Mucosa of descending colon (tissue), 3 donors: ENCODE data around the gene ACAD10. TPM values are rescaled to one million over a fixed set of nuclear protein-coding genes. Genes with fewer than 3 reads are reported as not detected.
A peak's percentile ranks its signal among the peaks of the same experiment; 100 is the strongest.

Experiments used
- ATAC-seq: fragments of 200-7000 bp; cut with Tn5 transposase; one replicate; pipeline ENCODE4 v1.9.1; 2020; ENCODE audit warnings: mild to moderate bottlenecking, moderate library complexity
- DNase-seq, 3 donors: peaks; one replicate each; pipeline ENCODE4 v3.0.0-alpha.2; 2020
- H3K36me3 ChIP-seq: fragments of 200-600 bp; one replicate; pipeline ENCODE4 v1.8.0; 2021; ENCODE audit warnings: low read depth, mild to moderate bottlenecking
- H3K4me1 ChIP-seq: fragments of 200-600 bp; one replicate; pipeline ENCODE4 v1.8.0; 2021; ENCODE audit warnings: low read depth, mild to moderate bottlenecking
- H3K4me3 ChIP-seq: fragments of 200-600 bp; one replicate; pipeline ENCODE4 v1.8.0; 2021; ENCODE audit warnings: mild to moderate bottlenecking
- H3K9me3 ChIP-seq: fragments of 200-600 bp; one replicate; pipeline ENCODE4 v1.8.0; 2021; ENCODE audit warnings: mild to moderate bottlenecking
- intact Hi-C, 2 donors: fragments of 100-400 bp; cut with DNase I in 1 of 2; cut with micrococcal nuclease in 1 of 2; formaldehyde crosslinking; loops; one replicate each; pipeline versions ENCODE4 v1.11.0 to v1.11.1; 2022; cut with DNase I, micrococcal nuclease
- total RNA-seq, 3 donors: library from RNA; stranded (reverse); fragmentation: NEBNext Ultra II Directional in 2 of 3; extraction: Animal tissue kit (Norgen Biotek cat#: 25700) in 2 of 3; gene quantifications; one replicate each; pipeline versions ENCODE4 v1.2.1 to v1.2.4, GENCODE V29; 2021 to 2023
- TF ChIP-seq, protein P1 (sequence below): fragments of 200-600 bp; IDR thresholded peaks from one replicate; pipeline ENCODE4 v1.8.0; 2022; ENCODE audit warnings: antibody characterized with exemption, mild to moderate bottlenecking
- donor health status: DM: no; HTN: no; CAD: no; lungs with moderate emphysema.
- donor health status: DM: no; HTN: no; CAD: no.
- donor health status: DM: no; HTN: yes; CAD: no.

The ACAD10 gene
- total RNA-seq, 3 donors from 2014 or later, result 36.5 to 55.8 (median 37.9) TPM

DNA sequence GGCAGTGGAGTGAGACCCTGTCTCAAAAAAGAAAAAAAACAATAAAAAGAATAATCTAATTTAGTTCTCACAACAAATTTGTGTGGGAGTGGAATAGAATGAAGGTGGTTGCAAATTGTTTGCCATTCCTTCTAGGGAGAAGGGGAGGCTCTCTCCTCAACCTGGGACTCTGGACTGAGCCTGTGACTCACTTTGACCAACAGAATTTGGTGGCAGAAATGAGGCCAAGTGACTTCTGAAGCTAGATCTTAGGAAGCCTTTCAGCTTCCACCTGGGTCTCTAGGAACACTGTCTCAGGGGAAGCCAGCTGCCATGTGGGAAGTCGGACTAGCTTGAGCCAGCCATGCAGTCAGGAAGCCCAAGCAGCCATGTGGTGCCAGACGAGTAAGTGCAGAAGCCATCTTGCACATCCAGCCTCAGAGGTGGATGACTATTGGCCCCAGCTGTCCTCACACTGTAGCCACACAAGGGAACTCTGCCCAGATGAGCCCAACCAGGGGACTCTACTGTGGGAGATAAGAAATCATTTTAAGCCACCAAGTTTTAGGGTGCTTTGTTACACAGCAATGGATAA, 95.3 kb downstream of the ACAD10 start:
- H3K9me3 ChIP-seq, result no peaks in the 10 kb centered on the region
- peaks cover 44% of the 10 kb centered on the region for H3K4me1 ChIP-seq
- TF ChIP-seq, protein P1, sequence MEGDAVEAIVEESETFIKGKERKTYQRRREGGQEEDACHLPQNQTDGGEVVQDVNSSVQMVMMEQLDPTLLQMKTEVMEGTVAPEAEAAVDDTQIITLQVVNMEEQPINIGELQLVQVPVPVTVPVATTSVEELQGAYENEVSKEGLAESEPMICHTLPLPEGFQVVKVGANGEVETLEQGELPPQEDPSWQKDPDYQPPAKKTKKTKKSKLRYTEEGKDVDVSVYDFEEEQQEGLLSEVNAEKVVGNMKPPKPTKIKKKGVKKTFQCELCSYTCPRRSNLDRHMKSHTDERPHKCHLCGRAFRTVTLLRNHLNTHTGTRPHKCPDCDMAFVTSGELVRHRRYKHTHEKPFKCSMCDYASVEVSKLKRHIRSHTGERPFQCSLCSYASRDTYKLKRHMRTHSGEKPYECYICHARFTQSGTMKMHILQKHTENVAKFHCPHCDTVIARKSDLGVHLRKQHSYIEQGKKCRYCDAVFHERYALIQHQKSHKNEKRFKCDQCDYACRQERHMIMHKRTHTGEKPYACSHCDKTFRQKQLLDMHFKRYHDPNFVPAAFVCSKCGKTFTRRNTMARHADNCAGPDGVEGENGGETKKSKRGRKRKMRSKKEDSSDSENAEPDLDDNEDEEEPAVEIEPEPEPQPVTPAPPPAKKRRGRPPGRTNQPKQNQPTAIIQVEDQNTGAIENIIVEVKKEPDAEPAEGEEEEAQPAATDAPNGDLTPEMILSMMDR, result no peak
- peaks cover 7% of the 10 kb centered on the region for H3K36me3 ChIP-seq
- intact Hi-C loops, result no loop called here
- no peak overlapping the region for H3K4me3 ChIP-seq
- DNase-seq (no peak), ATAC-seq (no peak)

DNA sequence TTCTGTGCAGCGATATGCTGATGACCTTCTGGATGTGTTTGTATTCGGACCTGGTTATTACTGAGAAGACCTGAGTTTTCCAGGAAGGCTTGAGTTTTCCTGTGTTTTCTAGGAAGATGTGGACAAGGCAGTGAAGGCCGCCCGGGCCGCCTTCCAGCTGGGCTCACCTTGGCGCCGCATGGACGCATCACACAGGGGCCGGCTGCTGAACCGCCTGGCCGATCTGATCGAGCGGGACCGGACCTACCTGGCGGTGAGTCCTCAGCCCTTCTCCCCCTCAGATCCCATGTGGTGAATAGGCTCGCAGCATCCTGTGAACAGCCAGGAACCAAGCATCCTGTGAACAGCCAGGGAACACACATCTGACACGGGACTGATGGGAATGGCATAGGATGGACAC, 97.2 kb downstream of the ACAD10 start:
- no peak overlapping the region for H3K4me3 ChIP-seq
- intact Hi-C loops, result no loop called here
- no peak for DNase-seq
- H3K4me1 ChIP-seq, result peaks cover 28% of the 10 kb centered on the region
- TF ChIP-seq, protein P1, result no peak
- no peaks in the 10 kb centered on the region for H3K9me3 ChIP-seq
- peaks cover 7% of the 10 kb centered on the region for H3K36me3 ChIP-seq
- no peak for ATAC-seq

DNA sequence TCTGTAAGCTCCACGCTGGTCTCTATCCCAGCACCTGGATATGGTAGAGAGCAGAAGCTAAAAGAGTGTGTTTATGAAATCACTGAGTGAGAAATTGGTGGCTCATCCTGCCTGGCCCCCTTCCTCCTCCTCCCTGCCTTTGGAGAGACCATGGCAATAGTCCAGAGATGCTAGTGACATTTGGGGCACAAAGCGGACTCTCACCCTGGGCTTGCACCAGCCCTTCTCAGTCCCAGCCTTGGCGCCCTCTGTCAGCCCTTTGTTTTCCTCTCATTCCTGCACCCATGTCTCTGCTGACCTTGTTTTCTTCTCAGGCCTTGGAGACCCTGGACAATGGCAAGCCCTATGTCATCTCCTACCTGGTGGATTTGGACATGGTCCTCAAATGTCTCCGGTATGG, 99.1 kb downstream of the ACAD10 start:
- ATAC-seq (no peak), DNase-seq (no peak)
- TF ChIP-seq, protein P1, result no peak
- Histone ChIP-seq H3K4me1 (peaks cover 12% of the 10 kb centered on the region), H3K9me3 (no peaks in the 10 kb centered on the region), H3K36me3 (peaks cover 7% of the 10 kb centered on the region), H3K4me3 (no peak overlapping the region)
- intact Hi-C loops, result no loop called here

DNA sequence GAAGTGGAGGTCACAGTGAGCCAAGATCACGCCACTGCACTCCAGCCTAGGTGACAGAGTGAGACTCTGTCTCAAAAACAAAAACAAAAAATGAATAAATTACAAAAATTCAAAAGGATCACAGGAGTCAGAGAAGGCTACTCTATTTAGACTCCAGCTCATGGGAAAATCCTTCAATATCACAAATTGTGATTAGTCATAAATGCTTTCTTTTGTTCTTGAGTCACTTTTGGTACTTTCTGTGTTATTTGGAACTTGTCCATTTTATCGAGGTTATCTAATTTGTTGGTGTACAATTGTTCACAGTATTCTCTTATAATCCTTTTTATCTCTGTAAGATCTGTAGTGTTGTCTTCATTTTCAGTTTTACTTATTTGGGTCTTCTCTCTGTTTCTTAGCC, 99.8 kb downstream of the ACAD10 start:
- peaks cover 7% of the 10 kb centered on the region for H3K36me3 ChIP-seq

DNA sequence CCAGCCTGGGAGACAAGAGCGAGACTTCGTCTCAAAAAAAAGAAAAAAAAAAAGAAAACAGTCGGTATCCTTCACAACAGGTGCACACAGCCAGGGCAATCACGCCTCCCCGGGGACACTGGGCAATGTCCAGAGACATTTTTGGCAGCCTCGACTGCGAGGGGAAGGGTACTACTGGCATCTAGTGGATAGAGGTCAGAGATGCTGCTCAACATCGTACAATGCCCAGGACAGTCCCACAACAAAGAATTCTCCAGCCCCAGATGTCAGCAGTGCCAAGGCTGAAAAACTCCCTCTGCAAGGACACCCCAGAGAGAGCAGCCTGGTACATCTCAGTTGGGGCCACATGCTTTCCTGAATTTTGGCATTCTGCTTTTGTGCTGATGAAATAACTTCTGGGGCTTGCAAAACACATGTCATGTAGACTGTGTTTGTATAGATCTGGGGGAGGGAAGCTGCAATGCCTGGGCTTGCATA, 102.4 kb downstream of the ACAD10 start:
- peaks cover 7% of the 10 kb centered on the region for H3K36me3 ChIP-seq
- ATAC-seq (peak; percentile 57), DNase-seq (no peak)
- H3K9me3 ChIP-seq, result no peaks in the 10 kb centered on the region
- H3K4me1 ChIP-seq, result peaks cover 2% of the 10 kb centered on the region
- intact Hi-C loops, result no loop called here
- H3K4me3 ChIP-seq, result no peak overlapping the region
- TF ChIP-seq, protein P1, result no peak

More for the DNA sequence above, 99.8 kb downstream of the ACAD10 start:
- no peak overlapping the region for H3K4me3 ChIP-seq
- peaks cover 6% of the 10 kb centered on the region for H3K4me1 ChIP-seq
- TF ChIP-seq, protein P1, result no peak
- intact Hi-C loops, result no loop called here
- no peak for ATAC-seq
- H3K9me3 ChIP-seq, result no peaks in the 10 kb centered on the region
- no peak for DNase-seq
